DND-41 (cell line): ENCODE measurements around the gene TBCD.

Experiments used
- EZH2 ChIP-seq: IDR thresholded peaks from 3 replicates; pipeline ENCODE4 v1.6.1; 2012; ENCODE audit warnings: borderline replicate concordance, low read depth, mild to moderate bottlenecking, moderate library complexity, low read length, inconsistent platforms; ENCODE audit not compliant: severe bottlenecking
- TF ChIP-seq, protein P1 (sequence below): IDR thresholded peaks from 2 replicates; pipeline ENCODE4 v1.5.1; 2012; ENCODE audit warnings: borderline replicate concordance, low read length, moderate library complexity, mild to moderate bottlenecking; ENCODE audit not compliant: poor library complexity, severe bottlenecking; ENCODE audit errors: extremely low read depth

DNA sequence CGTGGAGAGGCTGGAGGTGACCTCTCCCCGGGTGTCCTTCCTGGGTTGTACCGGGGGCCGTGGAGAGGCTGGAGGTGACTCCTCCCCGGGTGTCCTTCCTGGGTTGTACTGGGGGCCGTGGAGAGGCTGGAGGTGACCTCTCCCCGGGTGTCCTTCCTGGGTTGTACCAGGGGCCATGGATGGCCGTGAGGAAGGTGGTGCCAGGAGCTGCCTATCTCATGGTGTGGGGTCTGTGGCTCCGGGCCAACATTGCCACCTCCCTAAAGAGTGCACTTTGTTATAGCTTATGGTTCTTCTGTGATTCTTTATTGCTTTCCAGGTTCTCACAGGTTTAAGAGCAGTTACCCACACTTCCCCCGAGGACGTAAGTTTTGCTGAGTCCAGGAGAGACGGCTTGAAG lies 174.2 kb downstream of the TBCD start:
- TF ChIP-seq, protein P1, sequence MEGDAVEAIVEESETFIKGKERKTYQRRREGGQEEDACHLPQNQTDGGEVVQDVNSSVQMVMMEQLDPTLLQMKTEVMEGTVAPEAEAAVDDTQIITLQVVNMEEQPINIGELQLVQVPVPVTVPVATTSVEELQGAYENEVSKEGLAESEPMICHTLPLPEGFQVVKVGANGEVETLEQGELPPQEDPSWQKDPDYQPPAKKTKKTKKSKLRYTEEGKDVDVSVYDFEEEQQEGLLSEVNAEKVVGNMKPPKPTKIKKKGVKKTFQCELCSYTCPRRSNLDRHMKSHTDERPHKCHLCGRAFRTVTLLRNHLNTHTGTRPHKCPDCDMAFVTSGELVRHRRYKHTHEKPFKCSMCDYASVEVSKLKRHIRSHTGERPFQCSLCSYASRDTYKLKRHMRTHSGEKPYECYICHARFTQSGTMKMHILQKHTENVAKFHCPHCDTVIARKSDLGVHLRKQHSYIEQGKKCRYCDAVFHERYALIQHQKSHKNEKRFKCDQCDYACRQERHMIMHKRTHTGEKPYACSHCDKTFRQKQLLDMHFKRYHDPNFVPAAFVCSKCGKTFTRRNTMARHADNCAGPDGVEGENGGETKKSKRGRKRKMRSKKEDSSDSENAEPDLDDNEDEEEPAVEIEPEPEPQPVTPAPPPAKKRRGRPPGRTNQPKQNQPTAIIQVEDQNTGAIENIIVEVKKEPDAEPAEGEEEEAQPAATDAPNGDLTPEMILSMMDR: no peak
- no peak for TF ChIP-seq EZH2
